Measurements from ENCODE around the gene LMO3. TPM values are rescaled to one million over a fixed set of nuclear protein-coding genes. Genes with fewer than 3 reads are reported as not detected.

Gene LMO3
- total RNA-seq, 4 donors from 2014 or later: 1.2 to 8.2 (median 3.8) TPM

- TF ChIP-seq POLR2A (IDR thresholded peaks at IDR 0.05) (no peak), EP300 (IDR thresholded peaks at IDR 0.05) (no peak), POLR2AphosphoS5 (IDR thresholded peaks at IDR 0.05) (no peak)
- TF ChIP-seq, protein P1, sequence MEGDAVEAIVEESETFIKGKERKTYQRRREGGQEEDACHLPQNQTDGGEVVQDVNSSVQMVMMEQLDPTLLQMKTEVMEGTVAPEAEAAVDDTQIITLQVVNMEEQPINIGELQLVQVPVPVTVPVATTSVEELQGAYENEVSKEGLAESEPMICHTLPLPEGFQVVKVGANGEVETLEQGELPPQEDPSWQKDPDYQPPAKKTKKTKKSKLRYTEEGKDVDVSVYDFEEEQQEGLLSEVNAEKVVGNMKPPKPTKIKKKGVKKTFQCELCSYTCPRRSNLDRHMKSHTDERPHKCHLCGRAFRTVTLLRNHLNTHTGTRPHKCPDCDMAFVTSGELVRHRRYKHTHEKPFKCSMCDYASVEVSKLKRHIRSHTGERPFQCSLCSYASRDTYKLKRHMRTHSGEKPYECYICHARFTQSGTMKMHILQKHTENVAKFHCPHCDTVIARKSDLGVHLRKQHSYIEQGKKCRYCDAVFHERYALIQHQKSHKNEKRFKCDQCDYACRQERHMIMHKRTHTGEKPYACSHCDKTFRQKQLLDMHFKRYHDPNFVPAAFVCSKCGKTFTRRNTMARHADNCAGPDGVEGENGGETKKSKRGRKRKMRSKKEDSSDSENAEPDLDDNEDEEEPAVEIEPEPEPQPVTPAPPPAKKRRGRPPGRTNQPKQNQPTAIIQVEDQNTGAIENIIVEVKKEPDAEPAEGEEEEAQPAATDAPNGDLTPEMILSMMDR (IDR thresholded peaks at IDR 0.05): no peak
- no peak for DNase-seq (ENCODE audit: low spot score in 2 of 2)
- Histone ChIP-seq H3K27me3 (no peaks in the 10 kb centered on the region), H3K4me1 (no peaks in the 10 kb centered on the region), H3K36me3 (no peaks in the 10 kb centered on the region), H3K9me3 (no peaks in the 10 kb centered on the region), H3K27ac (no peak overlapping the region), H3K4me3 (no peak overlapping the region)
- WGBS: 40% methylated on average over 2 of the region's 2 CpGs
These were observed 12.4 kb downstream of the LMO3 start for GRCh38 chr12:16593546-16593945.

DNA sequence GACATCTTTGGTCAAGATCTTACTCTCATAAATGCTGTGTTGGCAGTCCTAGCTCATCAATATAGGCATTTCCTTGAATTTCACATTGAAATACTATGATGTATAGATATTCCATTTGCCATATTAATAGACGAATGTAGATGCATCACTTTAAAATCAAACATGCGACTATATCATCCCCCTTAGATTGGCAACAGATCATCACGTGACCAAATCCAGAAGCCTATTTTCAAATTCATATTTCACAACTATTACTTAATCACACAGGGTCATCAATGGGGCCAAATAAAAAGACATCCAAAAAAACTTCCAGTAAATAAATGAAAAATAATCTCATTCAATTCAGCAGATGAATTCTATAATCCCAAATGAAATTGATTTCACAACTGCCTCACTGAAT is 15.3 kb downstream of the LMO3 start:
- no peak for DNase-seq (ENCODE audit: low spot score in 2 of 2)
- no peaks in the 10 kb centered on the region for H3K36me3 ChIP-seq
- H3K9me3 ChIP-seq: no peaks in the 10 kb centered on the region
- TF ChIP-seq POLR2A (IDR thresholded peaks at IDR 0.05): no peak
- no peak for TF ChIP-seq POLR2AphosphoS5 (IDR thresholded peaks at IDR 0.05)
- TF ChIP-seq, protein P1 (IDR thresholded peaks at IDR 0.05): no peak
- no peak for TF ChIP-seq EP300 (IDR thresholded peaks at IDR 0.05)
- no peaks in the 10 kb centered on the region for H3K27me3 ChIP-seq
- no peaks in the 10 kb centered on the region for H3K4me1 ChIP-seq
- H3K27ac ChIP-seq: no peak overlapping the region
- 87% methylated on average over 3 of the region's 3 CpGs for WGBS
- no peak overlapping the region for H3K4me3 ChIP-seq

- 80% methylated on average over 6 of the region's 6 CpGs for WGBS
- Histone ChIP-seq H3K4me3 (no peak overlapping the region), H3K36me3 (no peaks in the 10 kb centered on the region), H3K4me1 (no peaks in the 10 kb centered on the region), H3K27me3 (no peaks in the 10 kb centered on the region), H3K9me3 (no peaks in the 10 kb centered on the region), H3K27ac (no peak overlapping the region)
- no peak for DNase-seq (ENCODE audit: low spot score in 2 of 2)
- TF ChIP-seq POLR2AphosphoS5 (IDR thresholded peaks at IDR 0.05): no peak
- TF ChIP-seq POLR2A (IDR thresholded peaks at IDR 0.05): no peak
- TF ChIP-seq EP300 (IDR thresholded peaks at IDR 0.05): no peak
- TF ChIP-seq, protein P1 (IDR thresholded peaks at IDR 0.05): no peak
These were observed 17.1 kb downstream of the LMO3 start for GRCh38 chr12:16588812-16589211.

- DNase-seq (ENCODE audit: low spot score in 2 of 2): no peak
- peak overlapping the region; percentile 57 for H3K27ac ChIP-seq
- no peaks in the 10 kb centered on the region for H3K9me3 ChIP-seq
- no peaks in the 10 kb centered on the region for H3K27me3 ChIP-seq
- H3K4me3 ChIP-seq: no peak overlapping the region
- H3K4me1 ChIP-seq: no peaks in the 10 kb centered on the region
- no peaks in the 10 kb centered on the region for H3K36me3 ChIP-seq
- 93% methylated on average over 1 of the region's 1 CpG for WGBS
- TF ChIP-seq POLR2AphosphoS5 (IDR thresholded peaks at IDR 0.05) (no peak), EP300 (IDR thresholded peaks at IDR 0.05) (no peak), POLR2A (IDR thresholded peaks at IDR 0.05) (no peak)
- TF ChIP-seq, protein P1 (IDR thresholded peaks at IDR 0.05): no peak
These were observed 18.4 kb downstream of the LMO3 start for GRCh38 chr12:16587514-16587913.

DNA sequence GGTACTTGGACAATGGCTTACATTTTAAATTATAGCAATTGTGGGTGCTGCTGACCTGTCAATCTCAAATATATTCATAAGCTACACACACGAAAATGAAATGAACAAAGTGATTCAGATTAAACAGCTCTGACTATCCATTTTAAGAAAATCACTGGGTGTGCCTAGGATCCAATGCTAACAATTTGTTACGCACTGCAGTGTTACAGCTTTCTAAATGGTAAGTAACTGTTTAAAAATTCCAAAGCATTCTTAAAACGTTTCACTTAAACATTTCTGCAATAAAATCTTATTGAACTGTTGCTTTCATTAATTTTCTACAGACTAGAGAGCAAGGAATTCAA is 18.9 kb downstream of the LMO3 start:
- TF ChIP-seq POLR2A (IDR thresholded peaks at IDR 0.05) (no peak), EP300 (IDR thresholded peaks at IDR 0.05) (no peak), POLR2AphosphoS5 (IDR thresholded peaks at IDR 0.05) (no peak)
- TF ChIP-seq, protein P1 (IDR thresholded peaks at IDR 0.05): no peak
- Histone ChIP-seq H3K36me3 (no peaks in the 10 kb centered on the region), H3K9me3 (no peaks in the 10 kb centered on the region), H3K27ac (peak overlapping the region; percentile 57), H3K27me3 (no peaks in the 10 kb centered on the region), H3K4me1 (no peaks in the 10 kb centered on the region), H3K4me3 (no peak overlapping the region)
- DNase-seq (ENCODE audit: low spot score in 2 of 2): no peak
- 52% methylated on average over 3 of the region's 3 CpGs for WGBS
